ENCODE data around the gene NUP62CL. TPM values are rescaled to one million over a fixed set of nuclear protein-coding genes. Genes with fewer than 3 reads are reported as not detected.

The NUP62CL gene
- polyA plus RNA-seq, 1 donor from 2014 or later: 1.9 TPM

GRCh38 chrX:107119283-107119682 lies 87.0 kb downstream of the NUP62CL start:
- TF ChIP-seq SMC3 (conservative IDR thresholded peaks at IDR 0.05; ENCODE audit: poor library complexity) (no peak), EZH2 (IDR thresholded peaks at IDR 0.05; ENCODE audit: borderline replicate concordance, insufficient read depth, low read length, poor library complexity, severe bottlenecking) (no peak), RAD21 (conservative IDR thresholded peaks at IDR 0.05) (no peak), POLR2AphosphoS5 (IDR thresholded peaks at IDR 0.05) (no peak), REST (IDR thresholded peaks at IDR 0.05; ENCODE audit: borderline replicate concordance) (no peak), EP300 (conservative IDR thresholded peaks at IDR 0.05; ENCODE audit: poor library complexity, severe bottlenecking) (no peak), TAF1 (IDR thresholded peaks at IDR 0.05; ENCODE audit: low read depth) (no peak), MXI1 (conservative IDR thresholded peaks at IDR 0.05; ENCODE audit: poor library complexity, severe bottlenecking) (no peak), CTCF (IDR thresholded peaks at IDR 0.05; ENCODE audit: poor library complexity, severe bottlenecking) (no peak)
- peaks cover 12% of the 10 kb centered on the region for H3K79me2 ChIP-seq (replicated peaks; ENCODE audit: insufficient read depth, low read length)
- no peak overlapping the region for H3K9ac ChIP-seq (ENCODE audit: low read length)
- no peak overlapping the region for H3K27ac ChIP-seq (ENCODE audit: low read length)
- no peaks in the 10 kb centered on the region for H3K27me3 ChIP-seq (ENCODE audit: insufficient read depth, low read depth, low read length)
- no peaks in the 10 kb centered on the region for H3K9me2 ChIP-seq (ENCODE audit: insufficient read depth, low read length)
- H3K4me3 ChIP-seq (ENCODE audit: low read length): no peak overlapping the region
- H3K9me3 ChIP-seq (ENCODE audit: low read length): no peaks in the 10 kb centered on the region
- no peaks in the 10 kb centered on the region for H3F3A ChIP-seq (ENCODE audit: insufficient read depth, low read length, poor library complexity, severe bottlenecking)
- H3K4me2 ChIP-seq (ENCODE audit: low read length): no peak overlapping the region
- H2AFZ ChIP-seq (ENCODE audit: low read depth, low read length): no peak overlapping the region
- no peaks in the 10 kb centered on the region for H3K36me3 ChIP-seq (ENCODE audit: insufficient read depth, low read length)
- H4K20me1 ChIP-seq (ENCODE audit: insufficient read depth): no peaks in the 10 kb centered on the region

GRCh38 chrX:107118322-107119147 lies 87.7 kb downstream of the NUP62CL start, which contains the start of gene RBM41:
TSS of gene RBM41 (minus strand) at chrX:107118822. CDS start at chrX:107118773, 49 bp downstream.
- Histone ChIP-seq H3K36me3 (ENCODE audit: insufficient read depth, low read length) (no peaks in the 10 kb centered on the region), H3K27ac (ENCODE audit: low read length) (peak within 1 kb of the TSS; percentile 62), H3K9me2 (ENCODE audit: insufficient read depth, low read length) (no peaks in the 10 kb centered on the region), H3K9ac (ENCODE audit: low read length) (peak within 1 kb of the TSS; percentile 78), H3K4me2 (ENCODE audit: low read length) (peak within 1 kb of the TSS; percentile 88), H3K9me3 (ENCODE audit: low read length) (no peaks in the 10 kb centered on the region), H2AFZ (ENCODE audit: low read depth, low read length) (no peak within 1 kb of the TSS), H3K27me3 (ENCODE audit: insufficient read depth, low read depth, low read length) (no peaks in the 10 kb centered on the region), H4K20me1 (ENCODE audit: insufficient read depth) (no peaks in the 10 kb centered on the region), H3K4me3 (ENCODE audit: low read length) (peak within 1 kb of the TSS; percentile 75), H3K79me2 (replicated peaks; ENCODE audit: insufficient read depth, low read length) (peaks cover 12% of the 10 kb centered on the region), H3F3A (ENCODE audit: insufficient read depth, low read length, poor library complexity, severe bottlenecking) (no peaks in the 10 kb centered on the region)
- TF ChIP-seq TAF1 (IDR thresholded peaks at IDR 0.05; ENCODE audit: low read depth) (no peak), CTCF (IDR thresholded peaks at IDR 0.05; ENCODE audit: poor library complexity, severe bottlenecking) (no peak), POLR2AphosphoS5 (IDR thresholded peaks at IDR 0.05) (peak; percentile 61), REST (IDR thresholded peaks at IDR 0.05; ENCODE audit: borderline replicate concordance) (peak; percentile 35), EP300 (conservative IDR thresholded peaks at IDR 0.05; ENCODE audit: poor library complexity, severe bottlenecking) (no peak), MXI1 (conservative IDR thresholded peaks at IDR 0.05; ENCODE audit: poor library complexity, severe bottlenecking) (no peak)
